GM23338 (cell line): ENCODE results near the gene HS6ST3. TPM values are rescaled to one million over a fixed set of nuclear protein-coding genes. Genes with fewer than 3 reads are reported as not detected.

Source experiments
- ATAC-seq: fragments of 200-7000 bp; cut with Tn5 transposase; 3 replicates; pipeline ENCODE4 v1.9.1; 2020
- DNase-seq: peaks from one replicate; pipeline ENCODE4 v3.0.0-alpha.2; 2015; ENCODE audit warnings: low spot score
- H2AFZ ChIP-seq: fragments of 200-600 bp; sonication (generic); 2 replicates; pipeline ENCODE4 v1.8.0; 2016; ENCODE audit warnings: antibody characterized with exemption, mild to moderate bottlenecking, moderate library complexity
- H3F3A ChIP-seq: fragments of 200-600 bp; sonication (generic); replicated peaks from 2 replicates; pipeline ENCODE4 v1.8.0; 2017; ENCODE audit warnings: antibody characterized with exemption, mixed run types, low read depth
- H3K27ac ChIP-seq: fragments of 200-600 bp; sonication (generic); 2 replicates; pipeline ENCODE4 v1.6.1; 2016; ENCODE audit warnings: low read depth
- H3K27me3 ChIP-seq: fragments of 200-600 bp; sonication (generic); 2 replicates; pipeline ENCODE4 v1.8.0; 2016; ENCODE audit warnings: mild to moderate bottlenecking, mixed run types, moderate library complexity; ENCODE audit not compliant: insufficient read depth
- H3K36me3 ChIP-seq: fragments of 200-600 bp; sonication (generic); 2 replicates; pipeline ENCODE4 v1.8.0; 2016; ENCODE audit warnings: mild to moderate bottlenecking; ENCODE audit not compliant: insufficient read depth
- H3K4me1 ChIP-seq: fragments of 200-600 bp; sonication (generic); 2 replicates; pipeline ENCODE4 v1.8.0; 2016; ENCODE audit warnings: mild to moderate bottlenecking, moderate library complexity; ENCODE audit not compliant: insufficient read depth
- H3K4me2 ChIP-seq: fragments of 200-600 bp; sonication (generic); 2 replicates; pipeline ENCODE4 v1.7.1; 2017; ENCODE audit warnings: mixed run types
- H3K4me3 ChIP-seq: fragments of 200-600 bp; sonication (generic); 2 replicates; pipeline ENCODE4 v1.6.1; 2016; ENCODE audit warnings: mixed run types
- H3K79me2 ChIP-seq: fragments of 200-600 bp; sonication (generic); replicated peaks from 2 replicates; pipeline ENCODE4 v1.8.0; 2017; ENCODE audit warnings: mild to moderate bottlenecking; ENCODE audit not compliant: insufficient read depth
- H3K9me2 ChIP-seq: fragments of 200-600 bp; sonication (generic); 2 replicates; pipeline ENCODE4 v1.8.0; 2017; ENCODE audit not compliant: insufficient read depth
- H4K20me1 ChIP-seq: fragments of 200-600 bp; sonication (generic); replicated peaks from 2 replicates; pipeline ENCODE4 v1.8.0; 2017; ENCODE audit warnings: mild to moderate bottlenecking; ENCODE audit not compliant: insufficient read depth
- H3K27ac Mint-ChIP-seq: 2 replicates; pipeline ENCODE4 v1.8.0; 2020; ENCODE audit warnings: inconsistent platforms, mild to moderate bottlenecking, moderate library complexity, mixed read lengths
- H3K27me3 Mint-ChIP-seq: 3 replicates; pipeline ENCODE4 v1.8.0; 2022; ENCODE audit warnings: low read depth, mild to moderate bottlenecking, moderate library complexity, mixed read lengths, inconsistent platforms; ENCODE audit not compliant: insufficient read depth, poor library complexity
- H3K36me3 Mint-ChIP-seq: 3 replicates; pipeline ENCODE4 v1.8.0; 2021; ENCODE audit warnings: low read depth, mild to moderate bottlenecking, inconsistent platforms, moderate library complexity, mixed read lengths
- H3K4me1 Mint-ChIP-seq: 3 replicates; pipeline ENCODE4 v1.8.0; 2020; ENCODE audit warnings: mild to moderate bottlenecking, inconsistent platforms, mixed read lengths
- H3K4me3 Mint-ChIP-seq: 3 replicates; pipeline ENCODE4 v1.8.0; 2021; ENCODE audit warnings: moderate library complexity, mild to moderate bottlenecking, inconsistent platforms, mixed read lengths
- H3K9me3 Mint-ChIP-seq: 3 replicates; pipeline ENCODE4 v1.8.0; 2020; ENCODE audit warnings: moderate library complexity, mild to moderate bottlenecking, inconsistent platforms, mixed read lengths
- CREB1 ChIP-seq: fragments of 250-450 bp; sonication (Bioruptor Pico); IDR thresholded peaks from 2 replicates; pipeline ENCODE4 v1.5.0; 2020; ENCODE audit warnings: low read depth, mild to moderate bottlenecking, moderate library complexity
- CTCF ChIP-seq, 2 experiments: fragments of 200-600 bp in 1 of 2; sonication (generic) in 1 of 2; conservative IDR thresholded peaks; 2 replicates each; pipeline versions ENCODE4 v1.5.1 to v1.6.1; 2016 to 2017; ENCODE audit warnings: antibody characterized with exemption in 2 of 2, low read depth in 2 of 2, mild to moderate bottlenecking in 2 of 2, moderate library complexity in 1 of 2
- ETS1 ChIP-seq: IDR thresholded peaks from 2 replicates; pipeline ENCODE4 v1.6.1; 2016; ENCODE audit warnings: antibody characterized with exemption
- EZH2 ChIP-seq: fragments of 200-600 bp; sonication (generic); IDR thresholded peaks from one replicate; pipeline ENCODE4 v1.8.0; 2017; ENCODE audit warnings: antibody characterized with exemption, mild to moderate bottlenecking, low read depth; ENCODE audit not compliant: unreplicated experiment
- EZH2phosphoT487 ChIP-seq: fragments of 200-600 bp; sonication (generic); IDR thresholded peaks from one replicate; pipeline ENCODE4 v1.8.1; 2018; ENCODE audit warnings: antibody characterized with exemption; ENCODE audit not compliant: unreplicated experiment
- JUNB ChIP-seq: IDR thresholded peaks from one replicate; pipeline ENCODE4 v1.6.1; 2016; ENCODE audit warnings: antibody characterized with exemption; ENCODE audit not compliant: unreplicated experiment
- NANOG ChIP-seq: IDR thresholded peaks from 2 replicates; pipeline ENCODE4 v1.6.1; 2016; ENCODE audit warnings: antibody characterized with exemption, borderline replicate concordance
- POLR2AphosphoS5 ChIP-seq: IDR thresholded peaks from 2 replicates; pipeline ENCODE4 v1.6.1; 2016; ENCODE audit warnings: antibody characterized with exemption, low read depth
- REST ChIP-seq: IDR thresholded peaks from one replicate; pipeline ENCODE4 v1.6.1; 2018; ENCODE audit warnings: antibody characterized with exemption; ENCODE audit not compliant: unreplicated experiment
- STAT1 ChIP-seq: IDR thresholded peaks from one replicate; pipeline ENCODE4 v1.6.1; 2016; ENCODE audit warnings: antibody characterized with exemption; ENCODE audit not compliant: unreplicated experiment
- ZNF114 ChIP-seq: fragments of 250-450 bp; sonication (Bioruptor Pico); IDR thresholded peaks from 2 replicates; pipeline ENCODE4 v1.5.0; 2020; ENCODE audit warnings: mild to moderate bottlenecking, moderate library complexity
- ZNF331 ChIP-seq: fragments of 250-450 bp; sonication (Bioruptor Pico); IDR thresholded peaks from 2 replicates; pipeline ENCODE4 v1.5.0; 2020; ENCODE audit warnings: low read depth, mild to moderate bottlenecking, moderate library complexity
- ZNF462 ChIP-seq: fragments of 250-450 bp; sonication (Bioruptor Pico); IDR thresholded peaks from 2 replicates; pipeline ENCODE4 v1.5.0; 2020; ENCODE audit warnings: mild to moderate bottlenecking, moderate library complexity
- polyA plus RNA-seq: library from polyadenylated mRNA; unstranded; fragments of >200 nt; fragmentation: Nextera tagmentation; extraction: Ambion mirVana; gene quantifications from 2 replicates; pipeline ENCODE4 v1.2.1, GENCODE V29; 2016
- total RNA-seq: library from RNA; depleted of rRNA; stranded (reverse); fragments of >200 nt; shearing (Covaris generic); gene quantifications from 2 replicates; pipeline ENCODE4 v1.2.3, GENCODE V29; 2014

The HS6ST3 gene
- total and polyA plus RNA-seq, 2 experiments from 2014 or later, result 0.52 to 0.80 TPM

GRCh38 chr13:96279904-96280303, 190.0 kb downstream of the HS6ST3 start:
- H3K4me1 ChIP-seq, result no peaks in the 10 kb centered on the region
- no peaks in the 10 kb centered on the region for H3F3A ChIP-seq
- no peak for DNase-seq
- Mint-ChIP-seq H3K4me3 (no peak overlapping the region), H3K27me3 (no peaks in the 10 kb centered on the region), H3K4me1 (no peaks in the 10 kb centered on the region; the same call in 2 of the 3 replicates), H3K36me3 (no peaks in the 10 kb centered on the region; the same call in 2 of the 3 replicates), H3K27ac (no peak overlapping the region), H3K9me3 (no peaks in the 10 kb centered on the region)
- H3K9me2 ChIP-seq, result 0 out of 2 replicates have a peak, but pooled peaks cover 11% of the 10 kb centered on the region
- TF ChIP-seq EZH2 (no peak), JUNB (no peak), CTCF (conservative IDR thresholded peaks at IDR 0.05; ENCODE audit: low read depth in 2 of 2) (no peak), NANOG (no peak), ZNF331 (CRISPR knock-in tag) (no peak), POLR2AphosphoS5 (no peak), ZNF462 (CRISPR knock-in tag) (no peak), STAT1 (no peak), REST (no peak), CREB1 (CRISPR knock-in tag) (no peak), EZH2phosphoT487 (no peak), ZNF114 (CRISPR knock-in tag) (no peak), ETS1 (no peak)
- H3K4me2 ChIP-seq, result no peak overlapping the region
- H3K27ac ChIP-seq, result no peak overlapping the region
- no peaks in the 10 kb centered on the region for H3K79me2 ChIP-seq
- H3K36me3 ChIP-seq, result no peaks in the 10 kb centered on the region
- no peak for ATAC-seq
- no peak overlapping the region for H3K4me3 ChIP-seq
- H2AFZ ChIP-seq, result no peak overlapping the region
- H4K20me1 ChIP-seq, result no peaks in the 10 kb centered on the region
- no peaks in the 10 kb centered on the region for H3K27me3 ChIP-seq
